Kidney tubule cell (primary cell): ENCODE results near the gene IL17B.

Source experiments
- DNase-seq: peaks from one replicate; pipeline ENCODE4 v3.0.0-alpha.2; 2018; ENCODE audit warnings: low spot score

Gene IL17B

GRCh38 chr5:149357370-149358293 lies 21.5 kb downstream of the IL17B start, which contains the start of gene PCYOX1L:
TSS of gene PCYOX1L (plus strand) at chr5:149358046. CDS start at chr5:149358069, 23 bp downstream.
- DNase-seq, result peak; percentile 97

- DNase-seq, result no peak
Measured at GRCh38 chr5:149356391-149356790, 22.7 kb downstream of the IL17B start.

- DNase-seq, result no peak
Measured at GRCh38 chr5:149355688-149356087, 23.4 kb downstream of the IL17B start.

GRCh38 chr5:149353911-149354310 lies 25.2 kb downstream of the IL17B start:
- no peak for DNase-seq

GRCh38 chr5:149352169-149352568 lies 26.9 kb downstream of the IL17B start:
- no peak for DNase-seq

GRCh38 chr5:149349382-149349781 lies 29.7 kb downstream of the IL17B start:
- DNase-seq, result no peak

GRCh38 chr5:149348518-149348917 lies 30.6 kb downstream of the IL17B start:
- peak; percentile 9 for DNase-seq

GRCh38 chr5:149345892-149346222 lies 33.2 kb downstream of the IL17B start:
- peak; percentile 35 for DNase-seq

- DNase-seq, result peak; percentile 98
Measured at GRCh38 chr5:149345147-149345891, 33.8 kb downstream of the IL17B start, which contains the start of gene GRPEL2. TSS of gene GRPEL2 (plus strand) at chr5:149345499. CDS start at chr5:149345540, 41 bp downstream.

- no peak for DNase-seq
Measured at GRCh38 chr5:149344151-149344550, 34.9 kb downstream of the IL17B start.

- peak; percentile 78 for DNase-seq
Measured at GRCh38 chr5:149341876-149342275, 37.2 kb downstream of the IL17B start.

- no peak for DNase-seq
Measured at GRCh38 chr5:149340920-149341319, 38.2 kb downstream of the IL17B start.

- no peak for DNase-seq
Measured at GRCh38 chr5:149338364-149338763, 40.7 kb downstream of the IL17B start.

GRCh38 chr5:149337736-149338135 lies 41.4 kb downstream of the IL17B start:
- no peak for DNase-seq

- peak; percentile 51 for DNase-seq
Measured at GRCh38 chr5:149333711-149334443, 45.2 kb downstream of the IL17B start.

GRCh38 chr5:149328177-149328576 lies 50.9 kb downstream of the IL17B start:
- DNase-seq, result no peak

- DNase-seq, result peak; percentile 39
Measured at GRCh38 chr5:149326611-149327010, 52.5 kb downstream of the IL17B start.

- no peak for DNase-seq
Measured at GRCh38 chr5:149325894-149326293, 53.2 kb downstream of the IL17B start.

- no peak for DNase-seq
Measured at GRCh38 chr5:149325166-149325735, 53.8 kb downstream of the IL17B start.

GRCh38 chr5:149324641-149325040 lies 54.5 kb downstream of the IL17B start:
- DNase-seq, result no peak
